ENCODE results near the gene CDH3.

DNA sequence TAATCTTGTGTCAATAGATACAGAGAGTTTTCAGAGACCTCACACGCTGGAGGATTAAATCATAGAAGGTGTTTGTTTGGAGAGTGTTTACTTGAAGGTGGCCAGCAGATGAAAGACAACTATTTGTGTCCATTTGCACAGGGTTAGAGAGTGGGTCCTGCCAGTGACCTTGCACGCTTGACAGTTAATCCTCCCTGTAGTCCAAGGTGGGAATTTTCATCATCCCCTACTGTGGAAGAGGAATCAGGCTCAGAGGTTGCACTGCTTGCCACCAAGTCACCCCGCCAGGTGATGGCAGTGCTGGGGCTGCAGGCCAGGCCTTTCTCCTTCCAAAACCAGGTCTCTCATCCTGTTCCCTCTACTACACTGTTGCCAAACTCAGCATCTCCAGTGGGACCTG, 104.3 kb downstream of the CDH3 start:
- TF ChIP-seq, protein P1, sequence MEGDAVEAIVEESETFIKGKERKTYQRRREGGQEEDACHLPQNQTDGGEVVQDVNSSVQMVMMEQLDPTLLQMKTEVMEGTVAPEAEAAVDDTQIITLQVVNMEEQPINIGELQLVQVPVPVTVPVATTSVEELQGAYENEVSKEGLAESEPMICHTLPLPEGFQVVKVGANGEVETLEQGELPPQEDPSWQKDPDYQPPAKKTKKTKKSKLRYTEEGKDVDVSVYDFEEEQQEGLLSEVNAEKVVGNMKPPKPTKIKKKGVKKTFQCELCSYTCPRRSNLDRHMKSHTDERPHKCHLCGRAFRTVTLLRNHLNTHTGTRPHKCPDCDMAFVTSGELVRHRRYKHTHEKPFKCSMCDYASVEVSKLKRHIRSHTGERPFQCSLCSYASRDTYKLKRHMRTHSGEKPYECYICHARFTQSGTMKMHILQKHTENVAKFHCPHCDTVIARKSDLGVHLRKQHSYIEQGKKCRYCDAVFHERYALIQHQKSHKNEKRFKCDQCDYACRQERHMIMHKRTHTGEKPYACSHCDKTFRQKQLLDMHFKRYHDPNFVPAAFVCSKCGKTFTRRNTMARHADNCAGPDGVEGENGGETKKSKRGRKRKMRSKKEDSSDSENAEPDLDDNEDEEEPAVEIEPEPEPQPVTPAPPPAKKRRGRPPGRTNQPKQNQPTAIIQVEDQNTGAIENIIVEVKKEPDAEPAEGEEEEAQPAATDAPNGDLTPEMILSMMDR (IDR thresholded peaks at IDR 0.05) = no peak
- TF ChIP-seq POLR2A (IDR thresholded peaks at IDR 0.05) (no peak), EP300 (IDR thresholded peaks at IDR 0.05) (no peak), POLR2AphosphoS5 (IDR thresholded peaks at IDR 0.05) (no peak)
